Caco-2 (cell line): Measurements from ENCODE around the gene SLC44A1. TPM values are rescaled to one million over a fixed set of nuclear protein-coding genes. Genes with fewer than 3 reads are reported as not detected.

Source experiments
- BruUV-seq: library from RNA; stranded (reverse); fragments of 400-500 nt; replicated peaks from 2 replicates; lab custom pipeline; 2021; lab: Mats Ljungman, UMichigan
- CTCF ChIA-PET: fragments of 300-600 bp; sonication (Branson Sonifier 250); formaldehyde crosslinking; loops from one replicate; lab custom pipeline; 2022; ENCODE audit warnings: antibody characterized with exemption; lab: Charles Lee
- POLR2A ChIA-PET: fragments of 300-600 bp; sonication (Branson Sonifier 250); formaldehyde crosslinking; loops from one replicate; lab custom pipeline; 2022; ENCODE audit warnings: antibody characterized with exemption; lab: Charles Lee
- DNase-seq, 2 experiments: peaks; one replicate each; pipeline versions ENCODE4 v3.0.0 to v3.0.0-alpha.2; 2020 to 2022
- H3K27me3 ChIP-seq: replicated peaks from 2 replicates; pipeline ENCODE4 v1.6.0; 2011; ENCODE audit warnings: low read length; ENCODE audit not compliant: control insufficient read depth, insufficient read depth
- H3K36me3 ChIP-seq: 2 replicates; pipeline ENCODE4 v1.5.1; 2011; ENCODE audit warnings: low read length; ENCODE audit not compliant: control insufficient read depth, insufficient read depth
- H3K4me1 ChIP-seq: fragments of 250-450 bp; sonication (Bioruptor Pico); 2 replicates; pipeline ENCODE4 v1.5.1; 2020; ENCODE audit warnings: mild to moderate bottlenecking
- H3K4me3 ChIP-seq: 2 replicates; pipeline ENCODE4 v1.5.1; 2011; ENCODE audit warnings: low read depth, mild to moderate bottlenecking, control low read depth, low read length
- H3K9me3 ChIP-seq: fragments of 250-450 bp; sonication (Bioruptor Pico); 2 replicates; pipeline ENCODE4 v1.5.1; 2020; ENCODE audit warnings: mild to moderate bottlenecking, moderate library complexity
- H3K27ac Mint-ChIP-seq: one replicate; pipeline ENCODE4 v1.8.0; 2022; ENCODE audit warnings: mixed read lengths; ENCODE audit not compliant: unreplicated experiment
- H3K27me3 Mint-ChIP-seq: one replicate; pipeline ENCODE4 v1.8.0; 2022; ENCODE audit warnings: mixed read lengths; ENCODE audit not compliant: insufficient read depth, unreplicated experiment
- H3K36me3 Mint-ChIP-seq: one replicate; pipeline ENCODE4 v1.8.0; 2022; ENCODE audit warnings: mild to moderate bottlenecking, mixed read lengths; ENCODE audit not compliant: insufficient read depth, unreplicated experiment
- H3K4me1 Mint-ChIP-seq: one replicate; pipeline ENCODE4 v1.8.0; 2022; ENCODE audit warnings: low read depth, mixed read lengths; ENCODE audit not compliant: unreplicated experiment
- H3K4me3 Mint-ChIP-seq: one replicate; pipeline ENCODE4 v1.8.0; 2022; ENCODE audit warnings: mild to moderate bottlenecking, moderate library complexity, mixed read lengths; ENCODE audit not compliant: unreplicated experiment
- H3K9me3 Mint-ChIP-seq: one replicate; pipeline ENCODE4 v1.8.0; 2022; ENCODE audit warnings: mixed read lengths; ENCODE audit not compliant: unreplicated experiment
- CTCF ChIP-seq, 2 experiments: fragments of 200-600 bp in 1 of 2; IDR thresholded peaks; 1 replicate in 1 of 2; 2 replicates in 1 of 2; pipeline versions ENCODE4 v1.5.1 to v1.8.0; 2011 to 2022; ENCODE audit warnings: antibody characterized with exemption in 1 of 2, control low read depth in 1 of 2, inconsistent platforms in 1 of 2, low read depth in 1 of 2, low read length in 1 of 2, mild to moderate bottlenecking in 1 of 2, moderate library complexity in 1 of 2; ENCODE audit not compliant: insufficient read depth in 1 of 2, severe bottlenecking in 1 of 2, unreplicated experiment in 1 of 2
- intact Hi-C: fragments of 100-400 bp; cut with micrococcal nuclease; formaldehyde crosslinking; loops from one replicate; pipeline ENCODE4 v1.10.0; 2022; ENCODE audit not compliant: unreplicated experiment
- total RNA-seq: library from RNA; stranded (reverse); gene quantifications from 2 replicates; pipeline ENCODE4 v1.2.3, GENCODE V29; 2022

The SLC44A1 gene
- total RNA-seq, 1 experiment from 2014 or later, result 45.8 TPM

DNA sequence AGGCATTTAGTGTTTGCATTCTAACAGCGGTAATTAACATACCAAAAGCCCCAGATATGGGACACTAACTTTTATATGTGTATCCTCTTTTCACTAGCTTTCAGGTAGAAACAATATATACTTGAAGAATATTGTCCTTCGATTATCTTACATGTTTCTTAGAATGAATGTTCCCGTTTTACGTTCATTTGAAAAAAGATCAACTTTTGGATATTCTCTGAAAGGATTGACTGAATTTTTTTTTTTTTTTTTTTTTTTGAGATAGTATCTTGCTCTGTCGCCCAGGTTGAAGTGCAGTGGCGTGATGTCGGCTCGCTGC lies 171.2 kb downstream of the SLC44A1 start:
- Mint-ChIP-seq H3K4me3 (peak overlapping the region; percentile 56), H3K9me3 (no peaks in the 10 kb centered on the region), H3K27ac (no peak overlapping the region), H3K27me3 (no peaks in the 10 kb centered on the region), H3K4me1 (peaks cover 14% of the 10 kb centered on the region), H3K36me3 (no peaks in the 10 kb centered on the region)
- H3K36me3 ChIP-seq, result no peaks in the 10 kb centered on the region; the same call in 1 of the 2 replicates
- H3K27me3 ChIP-seq, result no peaks in the 10 kb centered on the region
- H3K9me3 ChIP-seq, result no peaks in the 10 kb centered on the region
- TF ChIP-seq CTCF (IDR thresholded peaks at IDR 0.05; ENCODE audit: insufficient read depth in 1 of 2, low read depth in 1 of 2, low read length in 1 of 2, severe bottlenecking in 1 of 2, unreplicated experiment in 1 of 2), result no peak
- H3K4me3 ChIP-seq, result no peak overlapping the region
- DNase-seq, result no peak
- ChIA-PET POLR2A (no interaction called here), CTCF (no interaction called here)
- intact Hi-C loops, result loop anchor here (1.0 to 10.0 kb wide), 6 partner anchors 227 to 552 kb away; no protein-coding TSS in a partner anchor
- BruUV-seq, result no TSS peak
- H3K4me1 ChIP-seq, result peaks cover 22% of the 10 kb centered on the region

- intact Hi-C loops, result loop anchor here (10.0 kb wide), 1 partner anchor 352 kb away; no protein-coding TSS in a partner anchor
- no peak for DNase-seq
- H3K4me1 Mint-ChIP-seq, result peaks cover 14% of the 10 kb centered on the region
Observed at GRCh38 chr9:105416840-105417239, 172.4 kb downstream of the SLC44A1 start.

More at GRCh38 chr9:105416840-105417239, 172.4 kb downstream of the SLC44A1 start:
- H3K4me3 Mint-ChIP-seq, result no peak overlapping the region
- H3K9me3 Mint-ChIP-seq, result no peaks in the 10 kb centered on the region
- H3K36me3 Mint-ChIP-seq, result no peaks in the 10 kb centered on the region
- H3K36me3 ChIP-seq, result no peaks in the 10 kb centered on the region; the same call in 1 of the 2 replicates
- no peak for TF ChIP-seq CTCF (IDR thresholded peaks at IDR 0.05; ENCODE audit: insufficient read depth in 1 of 2, low read depth in 1 of 2, low read length in 1 of 2, severe bottlenecking in 1 of 2, unreplicated experiment in 1 of 2)
- ChIA-PET CTCF (no interaction called here), POLR2A (no interaction called here)
- no peaks in the 10 kb centered on the region for H3K27me3 Mint-ChIP-seq
- H3K9me3 ChIP-seq, result no peaks in the 10 kb centered on the region
- H3K27me3 ChIP-seq, result no peaks in the 10 kb centered on the region; the same call in 1 of the 2 replicates
- H3K4me3 ChIP-seq, result no peak overlapping the region
- peaks cover 25% of the 10 kb centered on the region for H3K4me1 ChIP-seq
- BruUV-seq, result no TSS peak
- no peak overlapping the region for H3K27ac Mint-ChIP-seq
